MCF 10A (cell line): Measurements from ENCODE around the gene EDDM13. TPM values are rescaled to one million over a fixed set of nuclear protein-coding genes. Genes with fewer than 3 reads are reported as not detected.
A peak's percentile ranks its signal among the peaks of the same experiment; 100 is the strongest.
"Not testable (repeated sequence)": the region's sequence is repeated elsewhere in the genome, so short reads cannot be mapped to it uniquely, and the experiment has no call there.

Experiments used
- Bru-seq: library from RNA; stranded (reverse); fragments of 400-500 nt; gene quantifications from one replicate; lab custom pipeline; 2021; lab: Mats Ljungman, UMichigan
- BruChase-seq, 2 experiments: library from RNA; stranded (reverse); fragments of 400-500 nt; gene quantifications; one replicate each; lab custom pipeline; 2021; lab: Mats Ljungman, UMichigan
- BruUV-seq: library from RNA; stranded (reverse); fragments of 400-500 nt; replicated peaks from 2 replicates; lab custom pipeline; 2021; lab: Mats Ljungman, UMichigan
- CTCF ChIA-PET: fragments of 300-600 bp; sonication (Branson Sonifier 250); formaldehyde crosslinking; extraction: SDS; loops from one replicate; lab custom pipeline; 2021; ENCODE audit warnings: antibody characterized with exemption, inconsistent platforms; lab: Yijun Ruan, JAX
- POLR2A ChIA-PET: fragments of 300-600, 350-650 bp; sonication (Branson Sonifier 250); formaldehyde crosslinking; extraction: SDS; loops from one replicate; lab custom pipeline; 2020; ENCODE audit warnings: antibody characterized with exemption, inconsistent platforms; lab: Yijun Ruan, JAX
- DNase-seq: peaks from one replicate; pipeline ENCODE4 v3.0.0-alpha.2; 2018; ENCODE audit not compliant: unreplicated experiment
- H3K27ac Mint-ChIP-seq: one replicate; pipeline ENCODE4 v1.8.0; 2022; ENCODE audit warnings: mild to moderate bottlenecking, low read depth, mixed read lengths; ENCODE audit not compliant: unreplicated experiment
- H3K27me3 Mint-ChIP-seq: one replicate; pipeline ENCODE4 v1.8.0; 2022; ENCODE audit warnings: mixed read lengths; ENCODE audit not compliant: insufficient read depth, unreplicated experiment
- H3K36me3 Mint-ChIP-seq: one replicate; pipeline ENCODE4 v1.8.0; 2022; ENCODE audit warnings: mild to moderate bottlenecking, moderate library complexity, mixed read lengths; ENCODE audit not compliant: insufficient read depth, unreplicated experiment
- H3K4me1 Mint-ChIP-seq: one replicate; pipeline ENCODE4 v1.8.0; 2022; ENCODE audit warnings: mixed read lengths; ENCODE audit not compliant: insufficient read depth, unreplicated experiment
- H3K4me3 Mint-ChIP-seq: one replicate; pipeline ENCODE4 v1.8.0; 2022; ENCODE audit warnings: mild to moderate bottlenecking, moderate library complexity, mixed read lengths; ENCODE audit not compliant: unreplicated experiment
- H3K9me3 Mint-ChIP-seq: one replicate; pipeline ENCODE4 v1.8.0; 2022; ENCODE audit warnings: mixed read lengths; ENCODE audit not compliant: unreplicated experiment
- CTCF ChIP-seq: fragments of 200-600 bp; IDR thresholded peaks from one replicate; pipeline ENCODE4 v1.8.0; 2022; ENCODE audit warnings: antibody characterized with exemption, mild to moderate bottlenecking; ENCODE audit not compliant: unreplicated experiment
- intact Hi-C: fragments of 100-400 bp; cut with micrococcal nuclease; formaldehyde crosslinking; loops from 2 replicates; pipeline ENCODE4 v1.14.1; 2022
- long read RNA-seq: library from polyadenylated mRNA; stranded (forward); transcript quantifications from one replicate; pipeline ENCODE4 v2.0.0, GENCODE V29; 2022
- total RNA-seq: library from RNA; stranded (reverse); gene quantifications from 2 replicates; pipeline ENCODE4 v1.2.3, GENCODE V29; 2022

EDDM13 gene
- total RNA-seq (not detected in 2 replicates), Bru-seq, nascent RNA (percentile 8 among the genes with signal in this experiment), BruChase-seq, experiment 1, labeled RNA remaining after a 6-hour chase (percentile 5 among the genes with signal in this experiment), BruChase-seq, experiment 2, labeled RNA remaining after a 2-hour chase (percentile 8 among the genes with signal in this experiment)
- long read RNA-seq = 0 reads

- no TSS peak for BruUV-seq
- DNase-seq = no peak
- H3K9me3 Mint-ChIP-seq = no peaks in the 10 kb centered on the region
- intact Hi-C loops = no loop called here
- CTCF ChIA-PET = interaction anchor here (0.7 to 2.8 kb wide), 5 partner anchors 14 to 196 kb away, joined by 3 to 10 read pairs (median 5); no protein-coding TSS in a partner anchor
- H3K36me3 Mint-ChIP-seq = no peaks in the 10 kb centered on the region
- POLR2A ChIA-PET = interaction anchor here (0.8 kb wide), 1 partner anchor 20 kb away, joined by 3 read pairs; no protein-coding TSS in a partner anchor
- H3K27me3 Mint-ChIP-seq = no peaks in the 10 kb centered on the region
- no peak within 1 kb of the TSS for H3K4me3 Mint-ChIP-seq
- no peak within 1 kb of the TSS for H3K27ac Mint-ChIP-seq
- peaks cover 8% of the 10 kb centered on the region for H3K4me1 Mint-ChIP-seq
- no peak for TF ChIP-seq CTCF
Observed at GRCh38 chr19:56272161-56272798, at the start of gene EDDM13. TSS of gene EDDM13 (plus strand) at chr19:56272748. CDS start at chr19:56272835, 87 bp downstream.

GRCh38 chr19:56222901-56223300 lies 49.6 kb upstream of the EDDM13 start:
- Mint-ChIP-seq H3K27ac (no peak overlapping the region), H3K36me3 (peaks cover 6% of the 10 kb centered on the region), H3K27me3 (no peaks in the 10 kb centered on the region), H3K4me1 (no peaks in the 10 kb centered on the region), H3K9me3 (peaks cover 14% of the 10 kb centered on the region), H3K4me3 (no peak overlapping the region)
- no peak for DNase-seq
- CTCF ChIA-PET = interaction anchor here (1.5 kb wide), 1 partner anchor 87 kb away, joined by 5 read pairs; no protein-coding TSS in a partner anchor
- intact Hi-C loops = no loop called here
- POLR2A ChIA-PET = no interaction called here
- no peak for TF ChIP-seq CTCF
- no TSS peak for BruUV-seq

GRCh38 chr19:56223481-56223880 lies 49.1 kb upstream of the EDDM13 start:
- H3K4me3 Mint-ChIP-seq = no peak overlapping the region
- peaks cover 14% of the 10 kb centered on the region for H3K9me3 Mint-ChIP-seq
- TF ChIP-seq CTCF = no peak
- no peak for DNase-seq
- no peaks in the 10 kb centered on the region for H3K27me3 Mint-ChIP-seq
- H3K36me3 Mint-ChIP-seq = peaks cover 11% of the 10 kb centered on the region
- ChIA-PET POLR2A (no interaction called here), CTCF (no interaction called here)
- no peak overlapping the region for H3K27ac Mint-ChIP-seq
- BruUV-seq = no TSS peak
- H3K4me1 Mint-ChIP-seq = no peaks in the 10 kb centered on the region
- intact Hi-C loops = no loop called here

- no peaks in the 10 kb centered on the region for H3K27me3 Mint-ChIP-seq
- DNase-seq = no peak
- no peak for TF ChIP-seq CTCF
- intact Hi-C loops = no loop called here
- ChIA-PET CTCF (no interaction called here), POLR2A (interaction anchor here (0.6 kb wide), 1 partner anchor 768 kb away, joined by 3 read pairs; no protein-coding TSS in a partner anchor)
- H3K4me1 Mint-ChIP-seq = no peaks in the 10 kb centered on the region
- no peak overlapping the region for H3K27ac Mint-ChIP-seq
- peaks cover 8% of the 10 kb centered on the region for H3K9me3 Mint-ChIP-seq
- H3K4me3 Mint-ChIP-seq = no peak overlapping the region
- no peaks in the 10 kb centered on the region for H3K36me3 Mint-ChIP-seq
- no TSS peak for BruUV-seq
Observed at GRCh38 chr19:56245121-56245740, 27.3 kb upstream of the EDDM13 start.

- intact Hi-C loops, H3K36me3 Mint-ChIP-seq, POLR2A ChIA-PET, H3K9me3 Mint-ChIP-seq, H3K4me3 Mint-ChIP-seq, CTCF ChIA-PET, DNase-seq, BruUV-seq, H3K27ac Mint-ChIP-seq, H3K27me3 Mint-ChIP-seq, H3K4me1 Mint-ChIP-seq: not testable (repeated sequence)
Observed at GRCh38 chr19:56245764-56246163, 26.8 kb upstream of the EDDM13 start.
